Hindlimb muscle (tissue), 1 donor: Measurements from ENCODE around the gene ZNF185. TPM values are rescaled to one million over a fixed set of nuclear protein-coding genes. Genes with fewer than 3 reads are reported as not detected.

ENCODE experiments used
- polyA plus RNA-seq: library from polyadenylated mRNA; unstranded; fragments of 120-200 nt; gene quantifications from one replicate; pipeline ENCODE4 v1.2.1, GENCODE V29; 2013; ENCODE audit not compliant: insufficient read length

ZNF185 gene
- polyA plus RNA-seq, 1 donor: 6.0 TPM

Other genes starting within 250 kb of the ZNF185 start
- gene MAGEA3, start 199.3 kb upstream of the ZNF185 start, polyA plus RNA-seq: not detected
- gene CSAG2, start 188.8 kb upstream of the ZNF185 start, polyA plus RNA-seq: not detected
- gene MAGEA2B, start 183.4 kb upstream of the ZNF185 start, polyA plus RNA-seq: not detected
- gene CSAG1, start 164.3 kb upstream of the ZNF185 start, polyA plus RNA-seq: not detected
- not detected for gene MAGEA12, start 164.3 kb upstream of the ZNF185 start, polyA plus RNA-seq
- gene MAGEA2, start 144.2 kb upstream of the ZNF185 start, polyA plus RNA-seq: not detected
- not detected for gene CSAG3, start 138.8 kb upstream of the ZNF185 start, polyA plus RNA-seq
- gene MAGEA6, start 128.4 kb upstream of the ZNF185 start, polyA plus RNA-seq: not detected
- 28.0 TPM for gene CETN2, start 67.3 kb upstream of the ZNF185 start, polyA plus RNA-seq
- 13.1 TPM for gene NSDHL, start 67.0 kb upstream of the ZNF185 start, polyA plus RNA-seq
- 0.06 TPM for gene PNMA5, start 96.0 kb downstream of the ZNF185 start, polyA plus RNA-seq
- gene PNMA3, start 158.4 kb downstream of the ZNF185 start, polyA plus RNA-seq: 1.2 TPM
- 2.5 TPM for gene PNMA6A, start 174.4 kb downstream of the ZNF185 start, polyA plus RNA-seq